GM15510 (cell line): ENCODE measurements around the gene NRARP.

Source experiments
- POLR2A ChIP-seq: IDR thresholded peaks from 3 replicates; pipeline ENCODE4 v1.6.1; 2011; ENCODE audit warnings: borderline replicate concordance; ENCODE audit not compliant: insufficient read length; ENCODE audit errors: extremely low read depth

Gene NRARP

GRCh38 chr9:137297966-137298365 lies 4.1 kb downstream of the NRARP start:
- no peak for TF ChIP-seq POLR2A

- TF ChIP-seq POLR2A, result no peak
Observed at GRCh38 chr9:137296670-137297664, 5.1 kb downstream of the NRARP start.

- no peak for TF ChIP-seq POLR2A
Observed at GRCh38 chr9:137295849-137296669, 6.0 kb downstream of the NRARP start.

- no peak for TF ChIP-seq POLR2A
Observed at GRCh38 chr9:137295238-137295811, 6.7 kb downstream of the NRARP start.

GRCh38 chr9:137294681-137295237 lies 7.3 kb downstream of the NRARP start:
- TF ChIP-seq POLR2A, result no peak

GRCh38 chr9:137294091-137294680 lies 7.9 kb downstream of the NRARP start:
- no peak for TF ChIP-seq POLR2A

- no peak for TF ChIP-seq POLR2A
Observed at GRCh38 chr9:137293482-137294090, 8.5 kb downstream of the NRARP start.

- no peak for TF ChIP-seq POLR2A
Observed at GRCh38 chr9:137293094-137293481, 9.0 kb downstream of the NRARP start.

- no peak for TF ChIP-seq POLR2A
Observed at GRCh38 chr9:137286975-137287383, 15.1 kb downstream of the NRARP start.

- no peak for TF ChIP-seq POLR2A
Observed at GRCh38 chr9:137281345-137282116, 20.5 kb downstream of the NRARP start.

- TF ChIP-seq POLR2A, result no peak
Observed at GRCh38 chr9:137280474-137281344, 21.4 kb downstream of the NRARP start.

GRCh38 chr9:137279741-137280473 lies 22.2 kb downstream of the NRARP start:
- no peak for TF ChIP-seq POLR2A
